Activated naive CD4-positive, alpha-beta T cell treated with anti-CD3 and anti-CD28 coated beads, Interleukin-2, amount 50 U/mL, for 24 hours (primary cell): Measurements from ENCODE around the gene EFCAB8.
A peak's percentile ranks its signal among the peaks of the same experiment; 100 is the strongest.
"Not testable (repeated sequence)": the region's sequence is repeated elsewhere in the genome, so short reads cannot be mapped to it uniquely, and the experiment has no call there.

Experiments
- H3K27ac Mint-ChIP-seq: one replicate; pipeline ENCODE4 v1.8.0; 2021; ENCODE audit warnings: mild to moderate bottlenecking, mixed read lengths
- H3K27me3 Mint-ChIP-seq: one replicate; pipeline ENCODE4 v1.8.0; 2021; ENCODE audit warnings: mixed read lengths
- H3K36me3 Mint-ChIP-seq: one replicate; pipeline ENCODE4 v1.8.0; 2021; ENCODE audit warnings: mixed read lengths
- H3K4me1 Mint-ChIP-seq: one replicate; pipeline ENCODE4 v1.8.0; 2021; ENCODE audit warnings: mixed read lengths
- H3K4me3 Mint-ChIP-seq: one replicate; pipeline ENCODE4 v1.8.0; 2021; ENCODE audit warnings: mild to moderate bottlenecking, mixed read lengths
- H3K9me3 Mint-ChIP-seq: one replicate; pipeline ENCODE4 v1.8.0; 2021; ENCODE audit warnings: mixed read lengths

Gene EFCAB8

DNA sequence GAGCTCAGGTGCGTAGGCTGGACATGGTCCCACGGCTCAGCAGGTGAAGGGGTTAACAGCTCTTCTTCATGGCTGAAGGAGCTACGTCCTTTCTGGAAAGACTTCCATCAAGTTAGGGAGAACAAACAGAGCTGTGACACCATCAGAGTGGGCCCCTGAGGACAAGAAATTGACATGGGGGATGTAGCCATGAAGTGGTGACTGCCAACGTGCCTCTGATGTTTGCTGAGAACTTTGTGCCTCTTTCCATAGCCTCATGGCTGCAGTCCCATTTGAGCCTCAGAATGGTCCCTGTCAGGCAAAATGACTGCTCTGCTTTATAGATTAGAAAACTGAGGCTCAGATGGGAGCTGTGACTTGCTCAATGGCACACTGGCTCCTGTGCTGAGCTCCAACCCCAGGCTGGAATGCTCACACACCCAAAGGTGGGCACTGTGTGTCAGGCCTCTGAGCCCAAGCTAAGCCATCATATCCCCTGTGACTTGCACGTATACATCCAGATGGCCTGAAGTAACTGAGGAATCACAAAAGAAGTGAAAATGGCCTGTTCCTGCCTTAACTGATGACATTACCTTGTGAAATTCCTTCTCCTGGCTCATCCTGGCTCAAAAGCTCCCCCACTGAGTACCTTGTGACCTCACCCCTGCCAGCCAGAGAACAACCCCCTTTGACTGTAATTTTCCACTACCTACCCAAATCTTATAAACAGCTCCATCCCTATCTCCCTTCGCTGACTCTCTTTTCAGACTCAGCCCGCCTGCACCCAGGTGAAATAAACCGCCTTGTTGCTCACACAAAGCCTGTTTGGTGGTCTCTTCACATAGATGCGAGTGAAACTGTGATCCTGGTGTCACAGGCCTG is 115.7 kb downstream of the EFCAB8 start:
- Mint-ChIP-seq H3K27ac (peak overlapping the region; percentile 92), H3K4me1 (peaks cover 37% of the 10 kb centered on the region), H3K4me3 (peak overlapping the region; percentile 62)
- not testable (repeated sequence) for H3K27me3 Mint-ChIP-seq, H3K36me3 Mint-ChIP-seq, H3K9me3 Mint-ChIP-seq

DNA sequence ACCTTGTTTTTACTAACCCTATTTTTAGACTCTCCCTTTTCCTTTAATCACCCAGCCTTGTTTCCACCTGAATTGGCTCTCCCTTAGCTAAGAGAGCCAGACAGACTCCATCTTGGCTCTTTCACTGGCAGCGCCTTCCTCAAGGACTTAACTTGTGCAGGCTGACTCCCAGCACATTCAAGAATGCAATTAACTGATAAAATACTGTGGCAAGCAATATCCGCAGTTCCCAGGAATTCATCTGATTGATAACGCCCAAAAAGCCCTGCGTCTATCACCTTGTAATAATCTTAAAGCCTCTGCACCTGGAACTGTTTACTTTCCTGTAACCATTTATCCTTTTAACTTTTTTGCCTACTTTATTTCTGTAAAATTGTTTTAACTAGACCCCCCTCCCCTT is 116.4 kb downstream of the EFCAB8 start:
- not testable (repeated sequence) for H3K27me3 Mint-ChIP-seq, H3K36me3 Mint-ChIP-seq, H3K9me3 Mint-ChIP-seq
- peak overlapping the region; percentile 92 for H3K27ac Mint-ChIP-seq
- H3K4me3 Mint-ChIP-seq, result peak overlapping the region; percentile 62
- peaks cover 30% of the 10 kb centered on the region for H3K4me1 Mint-ChIP-seq

DNA sequence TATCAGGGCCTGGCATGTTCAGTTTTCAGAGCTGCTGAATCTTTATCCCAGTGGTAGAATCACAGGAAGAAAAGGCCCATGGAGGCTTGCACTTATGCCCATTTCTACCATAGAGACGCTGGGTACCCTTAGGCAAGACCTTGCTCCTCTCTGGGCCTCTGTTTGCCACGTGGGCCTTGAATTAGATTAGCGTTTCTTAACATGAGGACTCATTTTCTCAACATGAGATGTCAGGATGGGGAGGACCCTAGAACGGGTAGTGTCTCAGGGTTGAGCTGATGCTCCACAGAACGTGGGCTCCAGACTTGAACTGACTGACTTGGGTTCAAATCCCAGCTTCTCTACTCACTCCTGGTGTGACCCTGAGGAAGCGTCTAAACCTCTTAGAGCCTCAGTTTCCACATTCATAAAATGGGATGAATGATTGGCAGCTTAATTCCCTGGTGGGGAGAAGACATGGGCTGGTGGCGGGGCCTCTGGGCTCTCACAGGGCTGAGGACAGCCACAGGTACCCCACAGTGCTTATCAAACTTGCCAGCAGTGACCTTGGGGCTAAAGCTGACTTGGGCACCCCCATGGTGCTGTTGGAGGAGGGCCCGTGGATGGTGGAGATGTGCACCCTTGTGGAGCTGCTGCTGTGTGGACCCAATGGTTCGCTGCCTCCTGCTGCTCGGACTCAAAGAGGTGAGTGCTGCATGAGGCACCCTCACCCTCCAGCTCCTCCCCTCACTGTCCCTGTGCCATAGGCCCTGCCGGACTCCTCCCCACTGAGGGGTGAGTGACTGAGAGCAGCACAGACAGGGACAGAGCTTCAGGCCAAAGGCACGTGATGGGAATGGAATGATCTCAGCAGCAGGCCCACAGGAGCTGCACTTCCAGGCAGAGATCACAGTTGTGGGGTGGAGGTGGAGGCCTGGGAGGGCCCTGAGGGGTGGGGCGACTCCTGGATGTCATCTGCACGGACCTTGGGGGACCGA is 117.3 kb downstream of the EFCAB8 start:
- Mint-ChIP-seq H3K27ac (peak overlapping the region; percentile 69), H3K36me3 (peaks cover 2% of the 10 kb centered on the region), H3K9me3 (no peaks in the 10 kb centered on the region), H3K4me1 (peaks cover 23% of the 10 kb centered on the region), H3K27me3 (no peaks in the 10 kb centered on the region), H3K4me3 (peak overlapping the region; percentile 8)

DNA sequence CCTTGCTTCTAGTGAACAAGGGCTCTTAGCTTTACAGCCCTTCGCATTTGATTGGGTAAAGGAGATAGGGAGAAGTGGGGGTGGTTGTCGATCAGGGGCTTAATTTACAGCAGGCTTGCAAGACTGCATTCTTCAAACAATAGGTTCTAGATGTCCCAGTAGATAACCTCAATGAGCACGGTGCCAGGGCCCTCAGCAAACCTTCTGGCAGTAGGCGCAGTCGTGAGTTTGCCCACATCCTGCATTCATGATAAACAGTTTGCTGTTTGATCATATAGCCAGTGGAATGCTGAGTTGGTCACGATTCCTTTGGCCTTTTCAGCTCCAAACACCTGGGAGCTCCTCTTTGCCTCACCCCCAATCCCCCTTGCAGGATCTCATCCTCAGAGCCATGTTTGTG is 118.0 kb downstream of the EFCAB8 start:
- Mint-ChIP-seq H3K9me3 (no peaks in the 10 kb centered on the region), H3K27ac (peak overlapping the region; percentile 69), H3K36me3 (peaks cover 2% of the 10 kb centered on the region), H3K4me3 (no peak overlapping the region), H3K4me1 (peaks cover 27% of the 10 kb centered on the region), H3K27me3 (no peaks in the 10 kb centered on the region)

DNA sequence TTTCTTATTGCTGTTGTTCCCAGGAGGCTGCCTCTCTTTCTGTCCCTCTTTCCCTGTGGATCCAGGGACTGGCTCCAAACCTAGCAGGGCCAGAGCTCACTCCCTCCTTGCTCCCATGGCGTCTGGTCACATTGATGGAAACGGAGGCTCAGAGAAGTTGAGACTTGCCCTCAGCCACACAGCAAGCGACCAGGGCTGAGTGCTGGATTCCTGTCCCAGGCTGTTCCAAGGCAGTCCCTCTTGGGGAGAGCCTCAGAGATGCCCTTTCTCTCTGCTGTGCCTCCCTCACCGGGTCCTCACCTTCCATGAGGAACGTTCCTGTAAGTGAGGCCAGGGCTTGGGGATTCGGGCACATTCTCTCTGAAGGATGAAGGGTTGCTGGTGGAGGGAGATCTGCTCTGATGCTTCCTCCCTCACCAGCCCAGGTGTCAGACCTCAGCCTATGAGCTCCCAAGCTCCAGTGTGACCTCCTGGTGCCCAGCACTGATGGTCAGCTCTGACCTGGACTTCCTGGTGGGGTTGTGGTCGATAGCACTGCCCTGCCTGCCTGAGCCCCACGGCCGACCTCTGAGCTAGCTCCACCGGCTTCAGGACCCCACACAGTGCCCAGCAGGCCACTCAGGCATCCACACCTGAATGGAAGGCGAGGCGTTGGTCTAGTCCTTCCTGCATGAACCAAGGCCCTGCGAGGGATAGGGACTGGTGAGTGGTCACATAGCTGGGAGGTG is 118.7 kb downstream of the EFCAB8 start:
- H3K27ac Mint-ChIP-seq, result peak overlapping the region; percentile 65
- H3K9me3 Mint-ChIP-seq, result no peaks in the 10 kb centered on the region
- H3K27me3 Mint-ChIP-seq, result no peaks in the 10 kb centered on the region
- peaks cover 32% of the 10 kb centered on the region for H3K4me1 Mint-ChIP-seq
- peaks cover 2% of the 10 kb centered on the region for H3K36me3 Mint-ChIP-seq
- no peak overlapping the region for H3K4me3 Mint-ChIP-seq

DNA sequence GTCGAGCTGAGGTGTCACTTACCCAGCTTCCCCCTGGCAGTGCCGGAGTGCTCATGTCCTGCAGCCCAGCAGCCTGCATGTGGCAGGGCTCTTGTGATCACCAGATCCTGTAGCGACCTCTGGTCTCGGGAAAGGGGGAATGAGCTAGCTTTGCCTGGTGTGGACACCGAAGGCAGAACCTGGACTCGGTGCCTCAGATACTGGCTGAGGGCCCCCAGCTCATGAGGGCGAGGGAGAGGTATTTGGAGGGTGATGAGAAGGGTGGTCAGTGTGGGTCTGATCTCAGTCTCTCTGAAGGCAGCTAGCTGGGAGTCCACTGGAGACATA is 119.2 kb downstream of the EFCAB8 start:
- H3K27ac Mint-ChIP-seq, result peak overlapping the region; percentile 65
- H3K36me3 Mint-ChIP-seq, result peaks cover 2% of the 10 kb centered on the region

DNA sequence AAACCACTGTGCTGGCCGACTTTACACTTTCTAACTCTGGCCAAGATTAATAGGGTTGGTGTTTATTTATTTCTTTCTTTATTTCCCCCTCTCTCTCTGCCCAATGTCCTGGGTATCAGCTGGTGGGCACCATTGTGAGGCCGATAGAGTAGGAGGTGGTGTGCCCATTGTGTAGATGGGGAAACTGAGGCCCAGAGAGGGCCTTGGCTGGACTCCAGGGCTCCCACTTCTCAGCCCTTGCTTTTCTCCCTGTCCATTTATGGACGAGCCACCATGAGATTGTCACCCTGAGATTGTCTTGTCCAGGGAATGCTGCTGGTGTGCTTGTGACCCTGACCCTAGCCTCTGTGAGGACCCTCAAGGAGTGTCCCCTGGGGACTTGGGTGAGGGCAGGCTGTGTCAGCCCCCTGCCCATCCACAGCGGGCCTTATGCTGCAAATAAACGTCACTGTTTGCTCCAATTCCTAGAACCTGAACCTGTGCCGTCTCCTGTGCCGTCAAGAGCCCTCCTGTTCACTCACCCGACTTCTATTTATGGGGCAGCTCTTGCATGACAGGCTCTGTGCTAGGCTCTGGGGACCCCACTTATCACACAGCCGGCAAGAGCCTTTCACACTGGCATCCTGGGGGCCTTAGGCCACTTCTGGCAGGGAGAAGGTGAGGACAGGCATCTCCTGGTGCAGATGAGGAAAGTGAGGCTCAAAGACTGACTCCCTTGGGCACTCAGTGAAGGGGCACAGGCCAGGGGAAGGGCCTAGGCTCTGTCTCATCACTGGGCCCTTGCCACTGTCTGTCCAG is 120.7 kb downstream of the EFCAB8 start:
- Mint-ChIP-seq H3K9me3 (no peaks in the 10 kb centered on the region), H3K4me3 (no peak overlapping the region), H3K4me1 (peaks cover 47% of the 10 kb centered on the region), H3K27me3 (no peaks in the 10 kb centered on the region), H3K36me3 (peaks cover 2% of the 10 kb centered on the region), H3K27ac (peak overlapping the region; percentile 46)

More for the DNA sequence above, 119.2 kb downstream of the EFCAB8 start:
- Mint-ChIP-seq H3K4me3 (no peak overlapping the region), H3K27me3 (no peaks in the 10 kb centered on the region), H3K4me1 (peaks cover 35% of the 10 kb centered on the region), H3K9me3 (no peaks in the 10 kb centered on the region)

DNA sequence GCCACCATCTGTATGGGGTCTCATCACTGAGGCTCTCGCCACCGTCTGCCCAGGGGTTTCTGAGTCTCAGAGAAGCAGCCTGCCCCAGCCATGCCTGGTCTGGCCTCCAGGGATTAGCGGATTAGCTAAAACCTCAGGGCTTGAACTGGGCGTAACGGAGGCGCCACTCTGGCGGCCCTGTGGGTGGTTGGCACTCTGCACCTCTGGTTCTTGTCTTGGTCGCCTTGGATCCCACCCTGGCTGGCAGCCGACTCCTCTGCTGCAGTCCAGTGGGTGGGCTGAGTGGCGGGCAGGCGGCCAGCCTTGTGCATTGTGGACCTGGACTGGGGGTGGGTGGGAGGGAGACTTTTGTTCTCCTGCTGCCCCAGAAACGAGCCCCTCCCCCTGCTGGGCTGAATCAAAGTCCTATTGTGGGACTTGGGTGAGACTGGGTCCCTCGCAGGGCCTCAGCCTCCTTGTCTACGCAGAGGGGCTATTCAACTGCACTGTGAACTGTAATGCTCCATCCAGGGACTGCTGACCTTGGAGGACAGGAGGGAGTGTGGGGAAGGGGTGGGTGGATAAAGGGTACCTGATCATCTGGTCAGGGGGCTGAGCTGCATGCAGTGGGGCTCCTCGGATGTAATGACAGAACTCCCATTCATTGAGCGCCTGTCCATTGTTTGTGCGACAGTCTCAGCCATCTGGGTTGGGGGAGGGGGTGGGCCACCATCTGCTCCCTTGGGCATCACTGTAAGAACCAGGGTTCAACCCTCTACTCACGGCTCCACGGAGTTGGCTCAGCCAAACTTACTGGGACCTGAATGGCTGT is 121.6 kb downstream of the EFCAB8 start:
- peaks cover 50% of the 10 kb centered on the region for H3K4me1 Mint-ChIP-seq
- H3K36me3 Mint-ChIP-seq, result peaks cover 2% of the 10 kb centered on the region
- H3K27me3 Mint-ChIP-seq, result no peaks in the 10 kb centered on the region
- H3K9me3 Mint-ChIP-seq, result no peaks in the 10 kb centered on the region
- no peak overlapping the region for H3K27ac Mint-ChIP-seq
- H3K4me3 Mint-ChIP-seq, result no peak overlapping the region

DNA sequence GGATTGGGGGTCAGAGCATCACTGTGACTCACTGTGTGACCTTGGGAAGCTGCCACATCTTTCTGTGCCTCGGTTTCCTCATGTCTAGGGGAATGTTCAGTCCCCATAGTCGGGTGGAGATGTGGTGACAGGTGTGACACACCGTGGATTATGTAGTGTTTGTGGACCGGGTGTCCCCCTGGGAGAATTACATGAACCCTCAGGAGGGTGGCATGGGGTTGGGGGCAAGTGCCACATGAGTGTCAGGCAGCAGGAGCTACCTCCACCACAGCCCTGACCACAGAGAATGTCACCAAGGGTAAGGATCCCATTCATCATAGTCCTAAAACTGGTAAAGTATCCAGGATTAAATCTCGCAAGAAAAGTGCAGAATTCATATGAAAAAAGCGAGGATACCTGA is 122.3 kb downstream of the EFCAB8 start:
- no peaks in the 10 kb centered on the region for H3K36me3 Mint-ChIP-seq
- peaks cover 52% of the 10 kb centered on the region for H3K4me1 Mint-ChIP-seq
- H3K4me3 Mint-ChIP-seq, result no peak overlapping the region
- no peak overlapping the region for H3K27ac Mint-ChIP-seq
- H3K27me3 Mint-ChIP-seq, result no peaks in the 10 kb centered on the region
- no peaks in the 10 kb centered on the region for H3K9me3 Mint-ChIP-seq

DNA sequence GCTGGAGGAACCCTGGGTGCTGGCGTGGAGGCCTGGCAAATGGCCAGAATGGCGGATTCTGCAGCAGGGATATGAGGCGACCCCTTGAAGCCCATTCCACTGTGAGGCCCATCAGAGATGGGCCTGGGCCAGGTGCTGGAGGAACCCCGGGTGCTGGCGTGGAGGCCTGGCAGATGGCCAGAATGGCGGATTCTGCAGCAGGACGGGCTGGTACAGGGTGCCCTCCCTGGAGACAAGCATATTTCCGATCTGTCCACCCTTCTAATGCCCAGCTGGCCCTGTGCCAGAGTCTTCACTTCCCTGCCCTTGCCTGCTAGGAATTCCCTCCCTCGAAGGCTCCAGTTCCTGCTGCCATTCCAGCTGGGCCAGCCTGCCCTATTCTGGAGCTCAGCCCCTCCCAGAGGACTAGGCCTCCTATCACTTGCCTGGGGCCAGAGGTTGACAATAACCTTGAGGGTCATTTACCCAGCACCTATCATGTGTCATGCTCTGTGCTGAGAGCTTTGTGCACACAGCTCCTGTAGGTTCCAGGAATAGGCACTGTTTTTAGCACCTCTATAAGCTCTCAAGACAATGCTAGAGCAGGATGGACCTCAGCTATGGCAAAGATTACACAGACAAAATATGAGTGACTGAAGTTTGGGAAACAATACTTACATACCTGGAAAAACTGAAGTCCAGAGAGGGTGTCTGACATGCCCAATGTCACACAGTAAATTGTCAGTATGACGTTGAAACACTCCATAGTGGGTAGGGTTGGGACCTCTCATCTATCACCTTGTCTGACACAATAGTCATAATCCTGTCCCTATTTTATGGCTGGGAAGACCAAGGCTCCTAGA is 124.1 kb downstream of the EFCAB8 start:
- no peaks in the 10 kb centered on the region for H3K36me3 Mint-ChIP-seq
- peaks cover 43% of the 10 kb centered on the region for H3K4me1 Mint-ChIP-seq
- H3K27ac Mint-ChIP-seq, result peak overlapping the region; percentile 51
- no peaks in the 10 kb centered on the region for H3K27me3 Mint-ChIP-seq
- no peaks in the 10 kb centered on the region for H3K9me3 Mint-ChIP-seq
- H3K4me3 Mint-ChIP-seq, result no peak overlapping the region

DNA sequence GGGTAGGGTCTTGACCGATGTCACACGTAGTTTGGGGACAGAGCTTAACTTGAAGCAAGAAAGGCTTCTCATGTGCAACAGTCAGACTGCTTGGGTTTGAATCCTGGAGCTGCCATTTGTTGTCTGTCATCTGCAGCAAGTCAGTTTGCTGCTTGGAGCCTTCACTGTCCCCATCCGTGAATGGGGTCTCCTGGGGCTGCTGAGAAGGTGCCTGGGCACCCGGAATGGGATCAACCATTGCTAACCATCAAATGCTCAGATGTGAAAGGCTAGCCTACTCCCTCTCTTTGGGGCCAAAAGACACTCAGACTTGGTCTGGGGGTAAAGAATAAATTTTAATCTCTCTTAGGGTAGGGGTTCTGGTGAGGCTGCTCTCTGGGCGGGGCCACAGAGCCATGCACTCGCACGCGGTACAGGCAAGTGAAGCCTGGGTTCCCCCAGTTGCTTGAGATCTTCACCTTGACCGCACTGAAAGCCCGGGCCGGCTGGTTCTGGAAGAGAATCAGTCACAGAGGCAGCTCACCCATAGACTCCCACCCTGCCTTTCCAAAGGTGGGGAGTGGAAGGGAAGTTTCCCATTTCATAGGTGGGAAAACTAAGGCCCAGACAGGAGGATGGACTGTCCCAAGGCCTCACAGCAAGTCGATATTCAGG is 124.9 kb downstream of the EFCAB8 start:
- Mint-ChIP-seq H3K36me3 (no peaks in the 10 kb centered on the region), H3K9me3 (no peaks in the 10 kb centered on the region), H3K4me3 (no peak overlapping the region), H3K27ac (no peak overlapping the region), H3K27me3 (no peaks in the 10 kb centered on the region), H3K4me1 (peaks cover 36% of the 10 kb centered on the region)

DNA sequence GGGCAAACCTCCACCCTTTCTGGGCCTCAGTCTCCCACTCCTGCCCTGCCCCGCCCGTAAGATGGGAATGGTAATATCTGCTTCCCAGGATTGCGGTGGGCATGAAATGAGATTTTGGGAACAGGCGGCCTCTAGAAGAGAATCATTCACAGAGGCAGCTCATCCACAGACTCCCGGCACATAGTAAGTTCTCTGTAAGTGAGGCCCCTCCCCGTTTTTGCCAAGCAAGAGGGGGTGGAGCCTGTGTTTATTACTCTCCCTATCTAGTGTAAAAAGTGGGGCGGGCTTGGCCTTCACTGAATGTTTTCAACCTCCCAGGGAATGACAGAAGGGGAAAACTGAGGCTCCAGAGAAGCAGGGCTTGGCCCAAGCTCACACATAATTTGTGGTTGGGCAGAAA is 125.5 kb downstream of the EFCAB8 start:
- H3K4me1 Mint-ChIP-seq, result peaks cover 34% of the 10 kb centered on the region
- H3K4me3 Mint-ChIP-seq, result no peak overlapping the region
- no peak overlapping the region for H3K27ac Mint-ChIP-seq
- H3K36me3 Mint-ChIP-seq, result no peaks in the 10 kb centered on the region
- H3K9me3 Mint-ChIP-seq, result no peaks in the 10 kb centered on the region
- no peaks in the 10 kb centered on the region for H3K27me3 Mint-ChIP-seq

DNA sequence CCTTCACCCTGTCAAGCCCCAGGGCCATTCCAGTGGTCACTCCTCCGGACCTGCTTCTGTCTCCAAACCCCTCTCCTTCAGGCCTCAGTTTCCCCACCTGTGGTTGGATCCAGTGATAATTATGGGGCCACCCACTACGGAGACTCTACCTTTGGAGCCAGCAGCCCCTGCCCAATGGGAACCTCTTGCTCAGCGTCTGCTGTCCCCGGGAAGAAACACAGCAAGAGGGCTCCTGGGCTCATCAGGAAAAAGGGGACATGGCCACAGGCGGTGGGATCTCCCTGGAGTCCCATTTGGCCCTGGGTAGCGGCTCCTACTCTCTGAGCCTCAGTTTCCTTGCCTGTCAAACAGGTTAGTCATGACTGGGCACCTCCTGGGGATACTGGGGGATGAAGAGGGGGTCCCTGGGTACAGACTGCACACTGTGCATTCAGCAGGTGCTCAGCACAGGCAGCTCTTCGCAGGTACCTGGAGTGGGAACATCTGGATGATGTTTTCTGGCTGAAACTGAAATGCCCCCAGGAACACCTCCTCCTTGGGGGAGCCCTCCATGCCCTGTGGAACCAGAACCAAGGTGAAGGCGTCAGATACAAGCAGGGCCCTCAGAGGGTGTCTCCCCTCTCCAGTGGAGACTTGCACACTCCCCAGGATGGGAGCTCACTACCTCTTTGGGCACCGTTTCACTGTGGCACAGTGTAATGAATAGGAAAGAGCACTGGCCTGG is 126.1 kb downstream of the EFCAB8 start:
- no peaks in the 10 kb centered on the region for H3K36me3 Mint-ChIP-seq
- H3K4me3 Mint-ChIP-seq, result no peak overlapping the region
- H3K27me3 Mint-ChIP-seq, result no peaks in the 10 kb centered on the region
- H3K4me1 Mint-ChIP-seq, result peaks cover 37% of the 10 kb centered on the region
- no peak overlapping the region for H3K27ac Mint-ChIP-seq
- H3K9me3 Mint-ChIP-seq, result no peaks in the 10 kb centered on the region
